Measurements from ENCODE around the gene TCP11L2.

TCP11L2 gene

DNA sequence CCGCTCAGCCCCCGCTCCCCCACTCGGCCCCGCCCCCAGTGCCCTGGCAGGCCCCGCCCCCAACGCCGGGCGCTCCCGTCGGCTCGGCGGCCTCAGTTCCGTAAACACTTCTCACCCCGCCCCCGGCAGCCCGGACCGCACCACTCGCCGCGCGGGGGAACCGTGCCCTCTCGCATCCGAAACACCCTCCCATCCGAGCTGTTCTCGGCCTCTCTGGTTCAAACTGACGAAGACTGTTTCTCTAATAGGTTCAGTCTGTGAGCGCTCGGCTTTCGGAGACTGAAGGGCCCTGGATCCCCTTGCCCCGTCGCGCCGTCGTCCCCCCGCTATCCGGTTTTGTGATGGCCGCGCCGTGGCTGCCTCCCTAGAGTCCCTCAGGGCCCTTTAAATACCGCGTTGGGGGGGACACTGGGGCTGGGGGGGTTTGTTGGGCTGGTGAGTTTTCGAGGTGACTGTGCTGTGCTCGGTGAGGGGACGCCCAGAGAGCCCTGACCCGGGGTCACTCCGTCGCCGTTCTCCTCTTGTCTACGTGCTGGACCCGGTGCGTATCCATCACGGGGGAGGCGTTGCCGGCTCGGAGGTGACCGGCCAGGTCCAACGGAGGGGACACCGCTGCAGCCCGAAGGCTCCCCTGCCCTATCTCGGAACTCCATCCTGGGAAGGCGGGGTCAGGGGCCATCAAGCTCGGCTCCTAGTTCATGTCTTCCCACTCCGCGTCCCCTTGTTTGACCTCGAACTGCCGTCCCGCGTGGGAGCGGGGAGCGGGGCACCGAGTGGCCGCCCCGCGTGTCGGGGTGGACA is at the start of gene TCP11L2:
Gene TCP11L2, plus strand, starts transcription at position 333 of the 801 bp plus-strand sequence. CDS start 8,343 bp downstream, outside the sequence.
- Histone ChIP-seq H3K27ac (ENCODE audit: low read depth, low read length) (peak within 1 kb of the TSS; percentile 91), H3K79me2 (ENCODE audit: control insufficient read depth, insufficient read depth, low read length, unreplicated experiment) (no peaks in the 10 kb centered on the region), H3K36me3 (ENCODE audit: insufficient read depth, low read length) (no peaks in the 10 kb centered on the region), H3K4me3 (ENCODE audit: low read depth, low read length) (peak within 1 kb of the TSS; percentile 100), H2AFZ (ENCODE audit: low read length, unreplicated experiment) (peak within 1 kb of the TSS; percentile 99), H3K4me1 (ENCODE audit: control insufficient read depth, insufficient read depth, low read length, unreplicated experiment) (peaks cover 14% of the 10 kb centered on the region), H3K27me3 (ENCODE audit: insufficient read depth, low read length) (no peaks in the 10 kb centered on the region)

DNA sequence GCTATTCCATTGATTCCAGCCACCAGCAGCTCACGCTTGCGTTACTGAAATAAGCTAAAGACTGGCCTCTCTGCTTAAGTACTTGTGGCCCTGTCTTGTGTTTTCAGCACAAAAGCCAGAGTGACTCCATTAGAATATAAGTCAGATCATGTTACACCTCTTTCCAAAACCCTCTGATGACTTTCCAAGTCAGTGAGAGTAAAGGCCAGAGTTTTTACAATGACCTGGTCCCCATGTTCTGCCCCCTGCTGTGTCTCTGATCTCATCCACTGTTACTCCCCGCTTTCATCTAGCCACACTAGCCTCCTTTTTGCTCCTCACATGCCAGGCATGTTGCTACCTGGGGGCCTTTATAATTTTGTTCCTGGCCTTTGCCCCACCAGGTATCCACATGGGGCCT is 47.8 kb upstream of the TCP11L2 start:
- no peak overlapping the region for H3K4me3 ChIP-seq (ENCODE audit: low read depth, low read length)
- H3K79me2 ChIP-seq (ENCODE audit: control insufficient read depth, insufficient read depth, low read length, unreplicated experiment) = no peaks in the 10 kb centered on the region
- H3K4me1 ChIP-seq (ENCODE audit: control insufficient read depth, insufficient read depth, low read length, unreplicated experiment) = peaks cover 1% of the 10 kb centered on the region
- H3K27ac ChIP-seq (ENCODE audit: low read depth, low read length) = no peak overlapping the region
- H3K27me3 ChIP-seq (ENCODE audit: insufficient read depth, low read length) = no peaks in the 10 kb centered on the region
- no peak overlapping the region for H2AFZ ChIP-seq (ENCODE audit: low read length, unreplicated experiment)
- H3K36me3 ChIP-seq (ENCODE audit: insufficient read depth, low read length) = no peaks in the 10 kb centered on the region

DNA sequence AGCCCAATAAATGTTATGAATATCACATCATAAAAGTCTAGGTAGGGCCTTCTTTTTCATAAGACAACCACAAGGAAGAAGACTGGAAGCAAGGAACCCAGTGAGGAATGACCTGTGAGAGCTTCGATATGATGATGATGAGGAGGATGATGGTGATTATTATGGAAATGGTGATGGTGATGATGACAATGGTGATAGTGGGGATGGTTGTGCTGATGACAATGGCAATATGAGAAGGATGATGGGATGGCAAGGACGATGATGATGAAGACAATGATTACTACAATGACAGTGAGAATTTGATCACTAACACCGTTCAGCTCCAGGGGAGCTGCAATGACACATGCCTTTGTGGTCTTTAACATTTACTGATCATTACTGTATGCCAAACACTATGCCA is 47.0 kb upstream of the TCP11L2 start:
- no peak overlapping the region for H3K27ac ChIP-seq (ENCODE audit: low read depth, low read length)
- H3K27me3 ChIP-seq (ENCODE audit: insufficient read depth, low read length) = no peaks in the 10 kb centered on the region
- H3K4me1 ChIP-seq (ENCODE audit: control insufficient read depth, insufficient read depth, low read length, unreplicated experiment) = no peaks in the 10 kb centered on the region
- no peaks in the 10 kb centered on the region for H3K36me3 ChIP-seq (ENCODE audit: insufficient read depth, low read length)
- H3K4me3 ChIP-seq (ENCODE audit: low read depth, low read length) = no peak overlapping the region
- H2AFZ ChIP-seq (ENCODE audit: low read length, unreplicated experiment) = no peak overlapping the region
- H3K79me2 ChIP-seq (ENCODE audit: control insufficient read depth, insufficient read depth, low read length, unreplicated experiment) = no peaks in the 10 kb centered on the region

DNA sequence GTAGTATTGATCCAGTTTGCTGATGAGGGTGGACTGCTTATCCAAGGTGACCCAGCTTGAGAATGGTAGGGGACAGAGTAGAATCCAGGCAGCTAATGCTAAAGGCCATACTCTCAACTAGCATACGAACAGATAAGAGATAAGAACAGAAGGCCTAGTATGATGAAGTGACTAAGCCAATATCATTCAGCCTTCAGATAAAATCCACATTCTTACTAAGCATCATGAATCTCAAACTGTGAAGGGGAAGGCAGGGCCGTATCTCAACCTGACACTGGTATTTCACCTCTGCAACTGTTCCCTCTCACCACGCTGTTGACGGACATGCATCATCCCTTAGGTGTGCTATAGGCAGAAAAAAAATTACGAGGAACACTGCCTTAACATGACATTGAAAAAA is 46.6 kb upstream of the TCP11L2 start:
- Histone ChIP-seq H3K4me3 (ENCODE audit: low read depth, low read length) (no peak overlapping the region), H2AFZ (ENCODE audit: low read length, unreplicated experiment) (no peak overlapping the region), H3K4me1 (ENCODE audit: control insufficient read depth, insufficient read depth, low read length, unreplicated experiment) (no peaks in the 10 kb centered on the region), H3K79me2 (ENCODE audit: control insufficient read depth, insufficient read depth, low read length, unreplicated experiment) (no peaks in the 10 kb centered on the region), H3K27me3 (ENCODE audit: insufficient read depth, low read length) (no peaks in the 10 kb centered on the region), H3K36me3 (ENCODE audit: insufficient read depth, low read length) (no peaks in the 10 kb centered on the region), H3K27ac (ENCODE audit: low read depth, low read length) (no peak overlapping the region)

DNA sequence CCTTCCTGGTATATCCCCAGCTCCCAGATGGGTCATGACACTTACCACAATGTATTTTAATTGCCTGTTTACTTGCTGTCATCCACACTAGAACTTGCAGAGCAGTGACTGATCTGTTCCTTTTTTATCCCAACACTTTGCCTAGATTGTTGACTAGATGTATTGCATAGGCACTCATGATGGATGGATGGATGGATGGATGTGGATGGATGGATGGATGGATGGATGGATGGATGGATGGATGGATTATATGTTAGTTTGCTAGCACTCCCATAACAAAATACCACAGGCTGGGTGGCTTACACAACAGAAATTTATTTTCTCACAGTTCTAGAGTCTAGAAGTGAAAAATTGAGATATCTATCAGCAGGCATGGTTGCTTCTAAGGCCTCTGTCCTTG is 46.0 kb upstream of the TCP11L2 start:
- Histone ChIP-seq H3K79me2 (ENCODE audit: control insufficient read depth, insufficient read depth, low read length, unreplicated experiment) (no peaks in the 10 kb centered on the region), H3K4me3 (ENCODE audit: low read depth, low read length) (no peak overlapping the region), H3K36me3 (ENCODE audit: insufficient read depth, low read length) (no peaks in the 10 kb centered on the region), H3K4me1 (ENCODE audit: control insufficient read depth, insufficient read depth, low read length, unreplicated experiment) (no peaks in the 10 kb centered on the region), H3K27ac (ENCODE audit: low read depth, low read length) (no peak overlapping the region), H2AFZ (ENCODE audit: low read length, unreplicated experiment) (no peak overlapping the region), H3K27me3 (ENCODE audit: insufficient read depth, low read length) (no peaks in the 10 kb centered on the region)

DNA sequence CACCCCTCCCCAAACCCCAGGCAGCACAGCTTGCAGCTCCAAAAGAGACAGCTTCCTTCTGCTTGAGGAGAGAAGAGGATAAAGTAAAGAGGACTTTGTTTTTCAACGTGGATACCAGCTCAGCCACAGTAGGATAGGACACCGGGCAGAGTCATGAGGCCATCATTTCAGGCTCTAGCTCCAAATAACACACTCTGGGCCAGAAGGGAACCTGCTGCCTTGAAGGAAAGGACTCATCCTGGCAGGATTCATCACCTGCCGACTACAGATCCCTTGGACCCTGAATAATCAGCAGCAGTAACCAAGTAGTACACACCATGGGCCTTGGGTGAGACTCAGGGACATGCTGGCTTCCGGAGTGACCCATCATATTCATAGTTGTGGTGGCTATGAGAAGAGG is 44.3 kb upstream of the TCP11L2 start:
- no peak overlapping the region for H2AFZ ChIP-seq (ENCODE audit: low read length, unreplicated experiment)
- H3K4me1 ChIP-seq (ENCODE audit: control insufficient read depth, insufficient read depth, low read length, unreplicated experiment) = no peaks in the 10 kb centered on the region
- no peaks in the 10 kb centered on the region for H3K79me2 ChIP-seq (ENCODE audit: control insufficient read depth, insufficient read depth, low read length, unreplicated experiment)
- no peaks in the 10 kb centered on the region for H3K36me3 ChIP-seq (ENCODE audit: insufficient read depth, low read length)
- no peaks in the 10 kb centered on the region for H3K27me3 ChIP-seq (ENCODE audit: insufficient read depth, low read length)
- H3K27ac ChIP-seq (ENCODE audit: low read depth, low read length) = no peak overlapping the region
- no peak overlapping the region for H3K4me3 ChIP-seq (ENCODE audit: low read depth, low read length)

DNA sequence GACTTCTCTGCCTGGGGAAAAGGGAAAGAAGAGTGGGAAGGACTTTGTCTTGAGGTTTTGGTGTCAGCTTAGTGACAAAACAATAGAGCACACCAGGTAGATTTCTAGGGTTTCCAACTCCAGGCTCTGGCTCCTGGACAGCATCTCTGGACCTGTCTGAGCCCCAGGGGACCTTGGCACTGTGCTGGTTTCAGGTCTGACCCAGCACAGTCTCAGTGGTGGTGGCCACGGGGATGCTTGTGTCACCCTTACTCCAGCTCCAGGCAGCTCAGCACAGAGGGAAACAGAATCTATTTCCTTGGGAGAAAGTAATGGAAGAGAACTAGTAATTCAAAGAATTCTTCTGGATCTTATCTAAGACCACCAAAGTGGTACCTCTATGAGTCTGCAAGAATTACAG is 43.6 kb upstream of the TCP11L2 start:
- H3K79me2 ChIP-seq (ENCODE audit: control insufficient read depth, insufficient read depth, low read length, unreplicated experiment) = no peaks in the 10 kb centered on the region
- no peaks in the 10 kb centered on the region for H3K36me3 ChIP-seq (ENCODE audit: insufficient read depth, low read length)
- no peaks in the 10 kb centered on the region for H3K4me1 ChIP-seq (ENCODE audit: control insufficient read depth, insufficient read depth, low read length, unreplicated experiment)
- no peak overlapping the region for H2AFZ ChIP-seq (ENCODE audit: low read length, unreplicated experiment)
- no peak overlapping the region for H3K4me3 ChIP-seq (ENCODE audit: low read depth, low read length)
- no peak overlapping the region for H3K27ac ChIP-seq (ENCODE audit: low read depth, low read length)
- H3K27me3 ChIP-seq (ENCODE audit: insufficient read depth, low read length) = no peaks in the 10 kb centered on the region

DNA sequence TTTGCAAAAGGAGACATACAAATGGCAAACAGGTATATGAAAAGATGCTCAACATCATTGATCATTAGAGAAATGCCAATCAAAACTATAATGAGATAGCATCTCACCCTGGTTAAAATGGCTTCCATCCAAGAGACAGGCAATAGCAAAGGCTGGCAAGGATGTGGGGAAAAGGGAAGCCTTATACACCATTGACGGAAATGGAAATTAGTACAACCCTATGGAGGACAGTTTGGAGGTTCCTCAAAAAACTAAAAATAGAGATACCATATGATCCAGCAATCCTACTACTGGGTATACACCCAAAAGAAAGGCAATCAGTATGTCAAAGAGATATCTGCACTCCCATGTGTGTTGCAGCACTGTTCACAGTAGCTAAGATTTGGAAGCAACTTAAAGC is 37.4 kb upstream of the TCP11L2 start:
- H3K27me3 ChIP-seq (ENCODE audit: insufficient read depth, low read length) = no peaks in the 10 kb centered on the region
- H3K4me3 ChIP-seq (ENCODE audit: low read depth, low read length) = no peak overlapping the region
- no peak overlapping the region for H2AFZ ChIP-seq (ENCODE audit: low read length, unreplicated experiment)
- H3K27ac ChIP-seq (ENCODE audit: low read depth, low read length) = no peak overlapping the region
- H3K36me3 ChIP-seq (ENCODE audit: insufficient read depth, low read length) = no peaks in the 10 kb centered on the region
- no peaks in the 10 kb centered on the region for H3K4me1 ChIP-seq (ENCODE audit: control insufficient read depth, insufficient read depth, low read length, unreplicated experiment)
- no peaks in the 10 kb centered on the region for H3K79me2 ChIP-seq (ENCODE audit: control insufficient read depth, insufficient read depth, low read length, unreplicated experiment)

DNA sequence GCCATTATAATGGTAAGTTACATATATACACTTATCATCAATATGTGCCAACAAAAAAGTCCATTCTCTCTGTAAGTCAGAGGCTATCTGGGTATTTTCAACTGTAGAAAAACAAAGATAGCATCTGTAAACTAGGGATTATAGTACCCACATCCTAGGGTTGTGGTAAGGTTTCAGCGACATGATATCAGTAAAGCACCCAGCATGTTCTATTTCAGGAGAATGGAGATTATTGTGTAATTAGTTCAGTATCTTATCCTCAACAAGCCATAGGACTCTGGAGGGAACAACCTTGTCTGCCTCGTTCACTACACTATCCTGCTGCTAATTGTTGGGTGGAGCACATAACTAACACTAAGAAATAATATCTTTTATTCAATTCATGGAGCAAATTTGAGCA is 35.0 kb upstream of the TCP11L2 start:
- Histone ChIP-seq H3K36me3 (ENCODE audit: insufficient read depth, low read length) (no peaks in the 10 kb centered on the region), H3K79me2 (ENCODE audit: control insufficient read depth, insufficient read depth, low read length, unreplicated experiment) (no peaks in the 10 kb centered on the region), H3K4me3 (ENCODE audit: low read depth, low read length) (no peak overlapping the region), H2AFZ (ENCODE audit: low read length, unreplicated experiment) (no peak overlapping the region), H3K27me3 (ENCODE audit: insufficient read depth, low read length) (no peaks in the 10 kb centered on the region), H3K4me1 (ENCODE audit: control insufficient read depth, insufficient read depth, low read length, unreplicated experiment) (no peaks in the 10 kb centered on the region), H3K27ac (ENCODE audit: low read depth, low read length) (no peak overlapping the region)

DNA sequence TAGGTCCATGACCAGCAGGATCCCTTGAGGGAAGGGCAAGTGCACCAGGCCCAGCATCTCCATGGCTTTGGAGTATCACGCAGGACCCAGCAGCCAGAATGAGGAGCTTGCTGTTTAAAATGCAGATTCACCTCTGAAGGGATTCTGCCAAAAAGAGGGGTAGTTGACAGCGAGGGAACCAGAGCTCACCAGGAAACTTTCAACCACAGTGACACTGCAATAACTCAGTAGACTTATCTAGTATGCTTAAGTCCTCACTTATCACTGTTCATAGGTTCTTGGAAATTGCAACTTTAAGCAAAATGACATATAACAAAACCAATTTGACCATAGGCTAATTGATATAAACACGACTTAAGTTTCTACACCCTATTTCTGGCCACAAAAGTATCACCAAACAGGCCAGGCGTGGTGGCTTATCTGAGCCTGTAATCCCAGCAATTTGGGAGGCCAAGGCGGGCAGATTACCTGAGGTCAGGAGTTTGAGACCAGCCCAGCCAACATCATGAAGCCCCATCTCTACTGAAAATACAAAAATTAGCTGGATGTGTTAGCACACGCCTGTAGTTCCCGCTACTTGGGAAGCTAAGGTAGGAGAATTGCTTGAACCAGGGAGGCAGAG is 33.3 kb upstream of the TCP11L2 start:
- Histone ChIP-seq H3K4me1 (ENCODE audit: control insufficient read depth, insufficient read depth, low read length, unreplicated experiment) (no peaks in the 10 kb centered on the region), H3K36me3 (ENCODE audit: insufficient read depth, low read length) (no peaks in the 10 kb centered on the region), H3K27me3 (ENCODE audit: insufficient read depth, low read length) (no peaks in the 10 kb centered on the region), H3K27ac (ENCODE audit: low read depth, low read length) (no peak overlapping the region), H3K79me2 (ENCODE audit: control insufficient read depth, insufficient read depth, low read length, unreplicated experiment) (no peaks in the 10 kb centered on the region), H2AFZ (ENCODE audit: low read length, unreplicated experiment) (no peak overlapping the region), H3K4me3 (ENCODE audit: low read depth, low read length) (no peak overlapping the region)
